HG03025 (cell line): ENCODE measurements around the gene TUBD1.
"Not testable (repeated sequence)": the region's sequence is repeated elsewhere in the genome, so short reads cannot be mapped to it uniquely, and the experiment has no call there.

Source experiments
- ATAC-seq: cut with Tn5 transposase; IDR thresholded peaks from one replicate; pipeline ENCODE4 v1.9.1; 2021; ENCODE audit warnings: mild to moderate bottlenecking, moderate library complexity; ENCODE audit not compliant: unreplicated experiment, low FRiP score

TUBD1 gene

DNA sequence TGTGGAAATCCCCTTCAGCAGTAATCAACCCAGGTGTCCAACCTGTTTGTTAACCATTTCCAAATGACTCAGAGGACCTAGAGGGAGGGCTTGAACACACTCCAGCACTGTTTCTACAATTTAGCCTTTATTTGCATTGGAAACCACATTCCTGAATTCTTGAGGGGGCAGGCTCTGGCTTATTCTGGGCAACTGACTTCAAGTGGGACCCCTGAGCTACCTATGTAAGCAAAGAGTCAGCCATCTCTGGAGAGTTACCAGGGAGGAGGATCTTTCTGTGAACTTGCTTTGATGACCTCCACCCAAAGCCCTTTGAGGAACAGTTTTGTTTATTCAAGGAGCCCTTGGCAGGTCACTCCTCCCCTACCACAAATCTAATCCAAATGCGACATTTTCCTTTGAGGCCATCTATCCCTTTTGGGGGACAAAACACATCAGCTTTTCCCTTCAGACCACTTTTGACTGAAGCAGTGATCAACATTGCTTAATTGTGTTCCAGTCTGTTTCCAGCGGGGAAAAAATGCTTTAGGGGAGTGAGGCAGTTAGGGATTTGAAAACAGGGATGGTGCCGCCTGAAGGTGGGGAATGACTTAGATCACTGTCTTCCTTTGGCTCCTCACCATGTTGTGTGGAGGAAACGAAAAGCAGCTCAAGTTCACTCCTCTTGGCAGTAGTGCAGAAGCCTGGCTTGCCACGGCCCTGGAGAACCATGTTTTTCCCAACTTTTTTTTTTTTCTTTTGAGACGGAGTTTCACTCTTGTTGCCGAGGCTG lies 46.2 kb downstream of the TUBD1 start:
- no peak for ATAC-seq

GRCh38 chr17:59845595-59846393 lies 46.9 kb downstream of the TUBD1 start:
- no peak for ATAC-seq

GRCh38 chr17:59844884-59845594 lies 47.7 kb downstream of the TUBD1 start:
- ATAC-seq: no peak

DNA sequence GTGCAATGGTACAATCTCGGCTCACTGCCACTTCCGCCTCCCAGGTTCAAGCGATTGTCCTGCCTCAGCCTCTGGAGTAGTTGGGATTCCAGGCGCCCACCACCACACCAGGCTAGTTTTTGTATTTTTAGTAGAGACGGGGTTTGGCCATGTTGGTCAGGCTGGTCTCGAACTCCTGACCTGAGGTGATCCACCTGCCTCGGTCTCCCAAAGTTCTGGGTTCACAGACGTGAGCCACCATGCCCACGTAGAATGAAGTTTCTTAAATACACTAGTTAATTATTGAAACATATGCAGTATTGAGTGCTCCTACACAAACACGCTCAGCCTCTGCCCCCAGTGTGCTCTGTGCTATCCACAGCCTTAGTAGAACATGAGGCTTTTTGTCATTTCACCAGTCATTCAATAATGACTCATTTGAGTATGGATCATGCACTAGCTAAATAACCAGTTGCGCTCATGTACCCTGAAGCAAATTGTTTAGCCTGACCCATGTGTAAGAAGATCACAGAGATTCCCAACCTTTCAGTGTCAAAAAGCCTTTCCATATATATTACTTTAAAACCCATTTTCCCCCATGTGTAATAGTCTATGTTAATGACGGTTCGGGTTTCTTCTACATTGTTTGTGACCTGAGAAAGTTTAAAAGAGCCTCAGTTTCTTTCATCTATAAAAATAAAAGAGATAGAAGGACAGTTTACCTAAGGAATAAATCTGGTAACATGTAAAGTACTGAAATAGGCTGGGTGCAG lies 49.7 kb downstream of the TUBD1 start:
- no peak for ATAC-seq

DNA sequence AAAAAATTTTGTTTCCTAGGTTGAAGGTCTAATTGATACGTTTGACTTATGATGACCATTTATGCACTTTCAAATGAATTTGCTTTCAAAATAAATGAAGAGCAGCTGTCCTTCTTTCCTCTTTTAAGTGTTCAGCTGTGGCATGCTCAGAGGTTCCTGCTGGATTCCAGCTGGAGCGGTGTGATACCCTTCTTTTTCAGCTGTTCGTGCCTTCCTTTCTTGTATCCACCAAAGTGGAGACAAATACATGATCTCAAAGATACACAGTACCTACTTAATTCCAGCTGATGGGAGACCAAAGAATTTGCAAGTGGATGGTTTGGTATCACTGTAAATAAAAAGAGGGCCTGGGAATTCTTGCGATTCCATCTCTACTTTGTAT lies 50.9 kb downstream of the TUBD1 start:
- ATAC-seq: not testable (repeated sequence)

DNA sequence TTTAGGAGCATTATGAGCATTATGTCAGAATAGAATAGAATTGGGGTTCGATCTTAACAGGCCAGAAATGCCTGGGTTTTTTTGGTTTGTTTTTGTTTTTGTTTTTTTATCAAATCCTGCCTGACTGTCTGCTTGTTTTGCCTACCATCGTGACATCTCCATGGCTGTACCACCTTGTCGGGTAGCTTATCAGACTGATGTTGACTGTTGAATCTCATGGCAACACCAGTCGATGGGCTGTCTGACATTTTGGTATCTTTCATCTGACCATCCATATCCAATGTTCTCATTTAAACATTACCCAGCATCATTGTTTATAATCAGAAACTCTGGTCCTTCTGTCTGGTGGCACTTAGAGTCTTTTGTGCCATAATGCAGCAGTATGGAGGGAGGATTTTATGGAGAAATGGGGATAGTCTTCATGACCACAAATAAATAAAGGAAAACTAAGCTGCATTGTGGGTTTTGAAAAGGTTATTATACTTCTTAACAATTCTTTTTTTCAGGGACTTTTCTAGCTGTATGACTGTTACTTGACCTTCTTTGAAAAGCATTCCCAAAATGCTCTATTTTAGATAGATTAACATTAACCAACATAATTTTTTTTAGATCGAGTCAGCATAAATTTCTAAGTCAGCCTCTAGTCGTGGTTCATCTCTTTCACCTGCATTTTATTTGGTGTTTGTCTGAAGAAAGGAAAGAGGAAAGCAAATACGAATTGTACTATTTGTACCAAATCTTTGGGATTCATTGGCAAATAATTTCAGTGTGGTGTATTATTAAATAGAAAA lies 51.5 kb downstream of the TUBD1 start:
- ATAC-seq: not testable (repeated sequence)

- ATAC-seq: no peak
Observed at GRCh38 chr17:59840329-59841090, 52.2 kb downstream of the TUBD1 start.

GRCh38 chr17:59839651-59840328 lies 53.0 kb downstream of the TUBD1 start:
- no peak for ATAC-seq

- no peak for ATAC-seq
Observed at GRCh38 chr17:59838052-59838916, 54.5 kb downstream of the TUBD1 start.

DNA sequence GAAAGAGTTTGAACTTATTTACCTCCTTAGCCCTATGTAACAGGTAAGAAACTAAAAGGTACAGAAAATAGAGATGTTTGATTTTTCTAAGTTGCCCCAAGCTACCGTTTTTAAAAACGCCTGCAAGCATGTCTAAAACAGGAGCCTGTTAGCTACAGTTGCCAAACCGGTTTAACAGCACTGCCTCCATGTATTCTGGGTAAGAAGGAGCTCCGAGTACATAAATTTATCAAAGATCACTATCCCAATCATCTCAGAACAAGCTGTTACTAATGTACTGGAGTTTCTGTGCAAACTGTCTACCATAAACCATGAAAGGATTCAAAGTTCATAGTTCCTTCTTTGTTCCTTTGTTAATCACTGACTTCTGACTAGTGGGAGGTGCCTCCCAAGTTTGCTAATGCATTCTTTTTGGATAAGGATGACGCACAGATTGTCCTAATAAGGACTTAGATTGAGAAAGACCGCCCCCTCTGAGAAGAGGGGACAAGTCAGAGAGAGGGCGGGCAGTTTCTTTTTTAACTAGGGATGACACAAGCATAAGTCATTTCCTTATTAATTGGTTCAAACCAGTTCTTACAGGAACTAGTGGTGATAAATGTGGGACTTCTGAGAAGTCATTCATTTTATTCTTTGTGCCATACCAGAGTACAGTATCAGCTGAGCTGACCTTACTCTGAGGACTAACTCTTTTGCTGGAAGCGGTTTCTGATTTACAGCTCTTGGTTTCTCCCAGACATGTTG lies 55.3 kb downstream of the TUBD1 start:
- ATAC-seq: peak; percentile 46

DNA sequence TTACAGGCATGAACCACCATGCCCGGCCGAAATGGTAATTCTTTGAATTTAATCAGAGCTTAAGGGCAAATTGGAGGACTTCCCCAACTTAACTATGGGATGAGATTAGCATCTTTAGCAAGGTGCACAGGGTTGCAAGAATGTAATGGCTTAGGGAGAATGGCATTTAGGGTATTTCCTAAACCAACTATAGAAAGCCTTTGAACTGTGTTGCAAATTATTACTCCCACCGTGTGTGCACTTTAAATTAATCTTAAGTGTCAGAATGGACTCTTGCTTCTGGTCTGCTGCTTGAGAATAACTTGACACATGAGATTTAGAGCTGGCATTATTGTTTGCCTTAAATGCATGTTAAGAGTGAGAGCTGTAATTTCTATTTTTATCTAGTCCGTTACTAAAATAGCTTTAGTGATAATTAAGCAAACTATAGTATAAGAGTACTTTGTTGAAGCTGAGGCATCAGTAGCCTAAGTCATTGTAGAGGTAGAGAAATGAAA lies 59.8 kb downstream of the TUBD1 start:
- ATAC-seq: no peak

DNA sequence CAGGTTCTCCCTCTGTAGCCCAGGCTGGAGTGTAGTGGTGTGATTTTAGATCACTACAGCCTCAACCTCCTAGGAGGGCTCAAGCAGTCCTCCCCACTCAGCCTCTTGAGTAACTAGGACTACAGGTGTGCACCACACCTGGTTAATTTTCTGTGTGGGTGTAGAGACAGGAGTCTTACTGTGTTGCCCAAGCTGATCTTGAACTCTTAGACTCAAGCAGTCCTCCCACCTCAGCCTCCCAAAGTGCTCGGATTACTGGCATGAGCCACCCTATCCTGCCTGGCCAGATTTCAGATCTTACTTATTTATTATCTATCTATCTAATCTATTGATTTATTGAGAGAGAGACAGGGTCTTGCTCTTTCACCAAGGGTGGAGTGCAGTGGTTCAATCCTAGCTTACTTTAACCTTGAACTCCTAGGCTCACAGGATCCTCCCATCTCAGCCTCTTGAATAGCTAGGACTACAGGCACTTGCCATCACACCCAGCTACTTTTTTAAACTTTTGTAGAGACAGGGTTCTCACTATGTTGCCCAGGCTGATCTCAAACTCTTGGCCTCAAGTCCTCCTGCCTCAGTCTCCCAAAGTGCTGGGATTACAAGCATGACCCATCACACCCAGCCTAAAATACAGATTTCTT lies 61.8 kb downstream of the TUBD1 start:
- ATAC-seq: no peak

DNA sequence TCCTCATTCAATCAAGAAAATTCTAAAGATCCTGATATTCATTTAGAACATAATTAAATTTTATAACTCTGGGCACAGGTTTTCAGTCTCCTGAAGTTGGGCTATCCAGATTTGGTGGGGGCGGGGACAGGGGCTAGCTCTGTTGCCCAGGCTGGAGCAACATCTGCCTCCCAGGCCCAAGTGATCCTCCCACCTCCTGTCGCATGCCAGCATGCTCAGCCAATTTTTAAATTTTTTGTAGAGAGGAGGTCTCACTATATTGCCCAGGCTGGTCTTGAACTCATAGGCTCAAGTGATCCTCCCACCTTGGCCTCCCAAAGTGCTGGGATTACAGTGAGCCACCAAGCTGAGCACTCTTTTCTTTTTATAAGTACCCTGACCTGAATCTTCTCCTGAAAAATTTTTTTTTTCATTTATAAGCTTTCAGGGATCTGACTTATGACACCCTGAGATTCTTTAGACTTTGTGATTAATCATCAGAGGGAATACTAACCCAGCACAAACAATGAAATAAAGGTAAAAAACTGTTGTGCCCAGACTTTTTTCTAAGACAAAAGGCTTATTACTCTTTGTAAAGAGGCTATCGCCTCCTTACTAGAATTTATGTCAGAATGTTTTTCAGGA lies 62.6 kb downstream of the TUBD1 start:
- no peak for ATAC-seq

- no peak for ATAC-seq
Observed at GRCh38 chr17:59829217-59830006, 63.3 kb downstream of the TUBD1 start.

DNA sequence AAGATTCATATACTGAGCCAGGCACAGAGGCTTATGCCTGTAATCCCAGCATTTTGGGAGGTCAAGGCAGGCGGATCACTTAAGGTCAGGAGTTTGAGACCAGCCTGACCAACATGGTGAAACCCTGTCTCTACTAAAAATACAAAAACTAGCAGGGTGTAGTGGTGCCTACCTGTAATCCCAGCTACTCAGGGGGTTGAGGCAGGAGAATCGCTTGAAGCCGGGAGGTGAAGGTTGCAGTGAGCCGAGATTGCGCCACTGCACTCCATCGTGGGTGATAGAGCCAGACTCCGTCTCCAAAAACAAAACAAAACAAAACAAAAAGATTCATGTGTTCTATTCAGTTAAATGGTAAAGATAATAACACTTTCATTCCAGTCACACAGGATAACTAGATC lies 63.9 kb downstream of the TUBD1 start:
- ATAC-seq: not testable (repeated sequence)
